HepG2 (cell line): Measurements from ENCODE around the gene NLRP6. TPM values are rescaled to one million over a fixed set of nuclear protein-coding genes. Genes with fewer than 3 reads are reported as not detected.

ENCODE experiments used
- ADNP ChIP-seq: sonication (generic); formaldehyde crosslinking; IDR thresholded peaks from 2 replicates; pipeline ENCODE4 v1.4.0; 2020; ENCODE audit warnings: missing genetic modification reagents
- GABPB1 ChIP-seq: IDR thresholded peaks from 2 replicates; pipeline ENCODE4 v1.6.1; 2016; ENCODE audit warnings: mild to moderate bottlenecking, missing genetic modification reagents, moderate library complexity, missing compliant biosample characterization
- MTF2 ChIP-seq: sonication (generic); formaldehyde crosslinking; IDR thresholded peaks from 2 replicates; pipeline ENCODE4 v1.5.0; 2020; ENCODE audit warnings: missing genetic modification reagents, borderline replicate concordance
- MYPOP ChIP-seq: sonication (generic); formaldehyde crosslinking; IDR thresholded peaks from 2 replicates; pipeline ENCODE4 v1.8.1; 2023; ENCODE audit warnings: mild to moderate bottlenecking, moderate library complexity, missing genetic modification reagents
- PATZ1 ChIP-seq: sonication (generic); formaldehyde crosslinking; IDR thresholded peaks from 2 replicates; pipeline ENCODE4 v1.4.0; 2020; ENCODE audit warnings: missing genetic modification reagents
- POLR2AphosphoS5 ChIP-seq: IDR thresholded peaks from 2 replicates; pipeline ENCODE4 v1.6.1; 2012; ENCODE audit warnings: low read depth, low read length
- SOX6 ChIP-seq, 2 experiments: fragments of 450-650 bp in 1 of 2; sonication (generic) in 1 of 2; formaldehyde crosslinking in 1 of 2; IDR thresholded peaks; 2 replicates each; pipeline versions ENCODE4 v1.4.0 to v1.6.1; 2017 to 2020; ENCODE audit warnings: antibody characterized with exemption in 1 of 2, mild to moderate bottlenecking in 1 of 2, missing genetic modification reagents in 1 of 2
- SUZ12 ChIP-seq: fragments of 150-350 bp; IDR thresholded peaks from 2 replicates; pipeline ENCODE4 v1.6.1; 2014; ENCODE audit warnings: low read depth, low read length
- ZBTB2 ChIP-seq: sonication (generic); formaldehyde crosslinking; IDR thresholded peaks from 2 replicates; pipeline ENCODE4 v1.8.0; 2022; ENCODE audit warnings: low read depth, missing genetic modification reagents
- ZBTB42 ChIP-seq: sonication (generic); formaldehyde crosslinking; IDR thresholded peaks from 2 replicates; pipeline ENCODE4 v1.5.0; 2020; ENCODE audit warnings: mild to moderate bottlenecking, missing genetic modification reagents
- ZGPAT ChIP-seq: IDR thresholded peaks from 2 replicates; pipeline ENCODE4 v1.6.1; 2016; ENCODE audit warnings: mild to moderate bottlenecking
- ZNF235 ChIP-seq: sonication (generic); formaldehyde crosslinking; IDR thresholded peaks from 2 replicates; pipeline ENCODE4 v1.8.1; 2023; ENCODE audit warnings: mild to moderate bottlenecking, missing genetic modification reagents, borderline replicate concordance
- ZNF350 ChIP-seq: sonication (generic); formaldehyde crosslinking; IDR thresholded peaks from 2 replicates; pipeline ENCODE4 v1.4.0; 2020; ENCODE audit warnings: mild to moderate bottlenecking, low read depth, missing genetic modification reagents, borderline replicate concordance
- ZNF512B ChIP-seq: sonication (generic); formaldehyde crosslinking; IDR thresholded peaks from 2 replicates; pipeline ENCODE4 v1.5.1; 2020; ENCODE audit warnings: missing genetic modification reagents, mild to moderate bottlenecking, borderline replicate concordance
- ZNF547 ChIP-seq: sonication (generic); formaldehyde crosslinking; IDR thresholded peaks from 2 replicates; pipeline ENCODE4 v1.5.1; 2020; ENCODE audit warnings: mild to moderate bottlenecking, missing genetic modification reagents
- ZNF770 ChIP-seq: sonication (generic); formaldehyde crosslinking; IDR thresholded peaks from 2 replicates; pipeline ENCODE4 v1.5.0; 2020; ENCODE audit warnings: mild to moderate bottlenecking, missing genetic modification reagents
- polyA plus RNA-seq, 8 experiments: library from polyadenylated mRNA; depleted of rRNA in 3 of 8; stranded (reverse) in 7 of 8; unstranded in 1 of 8; fragments of >200 nt; fragmentation: Illumina TruSeq in 4 of 8; extraction: Trizol in 4 of 8; gene quantifications; 2 replicates each; pipeline versions ENCODE4 v1.2.1 to v1.2.3, GENCODE V29; 2011 to 2016; ENCODE audit warnings: low read depth in 4 of 8, missing spikeins in 1 of 8, mixed read lengths in 1 of 8; ENCODE audit not compliant: insufficient read depth in 1 of 8
- total RNA-seq, 5 experiments: library from RNA; depleted of rRNA; stranded (reverse); fragments of >200 nt; fragmentation: Illumina TruSeq; extraction: Trizol; gene quantifications; 2 replicates each; pipeline ENCODE4 v1.2.3, GENCODE V29; 2016; ENCODE audit warnings: low read depth in 1 of 5

The NLRP6 gene
- total and polyA plus RNA-seq, 2 of the 13 experiments (the other 11 are each of a cell fraction or from before 2014, with no cell fraction given) = not detected

GRCh38 chr11:288478-289397 is 10.5 kb downstream of the NLRP6 start, which contains the start of gene PGGHG (continued):
- TF ChIP-seq ZNF770 (CRISPR knock-in tag) = no peak
- no peak for TF ChIP-seq ZNF235 (CRISPR knock-in tag)
- 0 out of 2 replicates have a peak, but pooled peaks have one; percentile 5 for TF ChIP-seq GABPB1 (CRISPR knock-in tag)
- TF ChIP-seq POLR2AphosphoS5 = 0 out of 2 replicates have a peak, but pooled peaks have one; percentile 33
- peak; percentile 18; the same call in 1 of the 2 replicates for TF ChIP-seq PATZ1
- no peak for TF ChIP-seq ZBTB2 (CRISPR knock-in tag)
- no peak for TF ChIP-seq ZBTB42 (CRISPR knock-in tag)
- TF ChIP-seq MTF2 (CRISPR knock-in tag) = 0 out of 2 replicates have a peak, but pooled peaks have one; percentile 66
- TF ChIP-seq SUZ12 = no peak
- TF ChIP-seq MYPOP (CRISPR knock-in tag) = no peak
- TF ChIP-seq ZNF350 (CRISPR knock-in tag) = 0 out of 2 replicates have a peak, but pooled peaks have one; percentile 39
- no peak for TF ChIP-seq ZGPAT
- no peak for TF ChIP-seq ADNP
- no peak for TF ChIP-seq ZNF512B
- TF ChIP-seq ZNF547 = no peak
- no peak for TF ChIP-seq SOX6 (IDR thresholded peaks at IDR 0.05)
- TF ChIP-seq SOX6 (CRISPR knock-in tag; IDR thresholded peaks at IDR 0.05) = no peak
